Vagina (tissue), 2 donors: ENCODE measurements around the gene TRIM15.

Experiments used
- CTCF ChIP-seq, 3 experiments: fragments of 450-650 bp in 2 of 3; fragments of 200-600 bp in 1 of 3; sonication (generic) in 1 of 3; IDR thresholded peaks; one replicate each; pipeline ENCODE4 v1.5.1; 2017 to 2019; ENCODE audit warnings: antibody characterized with exemption in 3 of 3, mild to moderate bottlenecking in 2 of 3, moderate library complexity in 2 of 3
- POLR2A ChIP-seq, 2 donors: fragments of 450-650 bp; IDR thresholded peaks; one replicate each; pipeline ENCODE4 v1.6.1; 2017; ENCODE audit warnings: antibody characterized with exemption in 2 of 2, mild to moderate bottlenecking in 2 of 2, moderate library complexity in 2 of 2
- POLR2AphosphoS5 ChIP-seq, 2 donors: sonication (generic); formaldehyde crosslinking; IDR thresholded peaks; one replicate each; pipeline ENCODE4 v1.9.0; 2017; ENCODE audit warnings: antibody characterized with exemption in 2 of 2, mild to moderate bottlenecking in 2 of 2, low read depth in 1 of 2; ENCODE audit not compliant: insufficient read depth in 1 of 2

- no peak for TF ChIP-seq POLR2AphosphoS5 (IDR thresholded peaks at IDR 0.05; ENCODE audit: insufficient read depth in 1 of 2, low read depth in 1 of 2)
- no peak for TF ChIP-seq CTCF (IDR thresholded peaks at IDR 0.05)
- TF ChIP-seq POLR2A (IDR thresholded peaks at IDR 0.05), result no peak
These were observed 42.8 kb downstream of the TRIM15 start for GRCh38 chr6:30206152-30206551.
